DND-41 (cell line): ENCODE data around the gene SLC1A2.

Experiments used
- ATAC-seq: fragments of 200-7000 bp; cut with Tn5 transposase; 3 replicates; pipeline ENCODE4 v1.9.1; 2021; ENCODE audit warnings: low read depth; ENCODE audit not compliant: insufficient read depth
- DNase-seq: peaks from one replicate; pipeline ENCODE4 v3.0.0-alpha.2; 2020
- H2AFZ ChIP-seq: 2 replicates; pipeline ENCODE4 v1.6.0; 2012; ENCODE audit warnings: low read depth, low read length
- H3K27ac ChIP-seq: 2 replicates; pipeline ENCODE4 v1.5.1; 2012; ENCODE audit warnings: low read length, inconsistent platforms
- H3K27me3 ChIP-seq: fragments of 200-600 bp; sonication (generic); 2 replicates; pipeline ENCODE4 v1.6.0; 2012; ENCODE audit warnings: low read length, mild to moderate bottlenecking, inconsistent platforms; ENCODE audit not compliant: insufficient read depth, poor library complexity
- H3K36me3 ChIP-seq: 2 replicates; pipeline ENCODE4 v1.5.1; 2012; ENCODE audit warnings: low read length, inconsistent platforms; ENCODE audit not compliant: insufficient read depth
- H3K4me1 ChIP-seq: 2 replicates; pipeline ENCODE4 v1.5.1; 2012; ENCODE audit warnings: mild to moderate bottlenecking, low read length; ENCODE audit not compliant: insufficient read depth
- H3K4me2 ChIP-seq: 2 replicates; pipeline ENCODE4 v1.6.0; 2012; ENCODE audit warnings: mild to moderate bottlenecking, moderate library complexity, low read length, inconsistent platforms; ENCODE audit not compliant: insufficient read depth
- H3K4me3 ChIP-seq, 2 experiments: fragments of 200-600 bp in 1 of 2; shearing (Covaris generic) in 1 of 2; 2 replicates each; pipeline ENCODE4 v1.5.1; 2012 to 2016; ENCODE audit warnings: inconsistent platforms in 2 of 2, low read length in 2 of 2, mild to moderate bottlenecking in 2 of 2, low read depth in 1 of 2, moderate library complexity in 1 of 2
- H3K79me2 ChIP-seq: 2 replicates; pipeline ENCODE4 v1.6.0; 2012; ENCODE audit warnings: low read length, inconsistent platforms; ENCODE audit not compliant: insufficient read depth
- H3K9ac ChIP-seq: 2 replicates; pipeline ENCODE4 v1.6.0; 2012; ENCODE audit warnings: low read depth, mild to moderate bottlenecking, inconsistent platforms, low read length, moderate library complexity
- H3K9me3 ChIP-seq: 2 replicates; pipeline ENCODE4 v1.5.1; 2012; ENCODE audit warnings: low read length, moderate library complexity, mild to moderate bottlenecking, inconsistent platforms; ENCODE audit not compliant: insufficient read depth, severe bottlenecking
- H4K20me1 ChIP-seq: 2 replicates; pipeline ENCODE4 v1.6.0; 2012; ENCODE audit warnings: low read length; ENCODE audit not compliant: insufficient read depth
- EZH2 ChIP-seq: IDR thresholded peaks from 3 replicates; pipeline ENCODE4 v1.6.1; 2012; ENCODE audit warnings: borderline replicate concordance, low read depth, mild to moderate bottlenecking, moderate library complexity, low read length, inconsistent platforms; ENCODE audit not compliant: severe bottlenecking
- TF ChIP-seq, protein P1 (sequence below): IDR thresholded peaks from 2 replicates; pipeline ENCODE4 v1.5.1; 2012; ENCODE audit warnings: borderline replicate concordance, low read length, moderate library complexity, mild to moderate bottlenecking; ENCODE audit not compliant: poor library complexity, severe bottlenecking; ENCODE audit errors: extremely low read depth

Gene SLC1A2

DNA sequence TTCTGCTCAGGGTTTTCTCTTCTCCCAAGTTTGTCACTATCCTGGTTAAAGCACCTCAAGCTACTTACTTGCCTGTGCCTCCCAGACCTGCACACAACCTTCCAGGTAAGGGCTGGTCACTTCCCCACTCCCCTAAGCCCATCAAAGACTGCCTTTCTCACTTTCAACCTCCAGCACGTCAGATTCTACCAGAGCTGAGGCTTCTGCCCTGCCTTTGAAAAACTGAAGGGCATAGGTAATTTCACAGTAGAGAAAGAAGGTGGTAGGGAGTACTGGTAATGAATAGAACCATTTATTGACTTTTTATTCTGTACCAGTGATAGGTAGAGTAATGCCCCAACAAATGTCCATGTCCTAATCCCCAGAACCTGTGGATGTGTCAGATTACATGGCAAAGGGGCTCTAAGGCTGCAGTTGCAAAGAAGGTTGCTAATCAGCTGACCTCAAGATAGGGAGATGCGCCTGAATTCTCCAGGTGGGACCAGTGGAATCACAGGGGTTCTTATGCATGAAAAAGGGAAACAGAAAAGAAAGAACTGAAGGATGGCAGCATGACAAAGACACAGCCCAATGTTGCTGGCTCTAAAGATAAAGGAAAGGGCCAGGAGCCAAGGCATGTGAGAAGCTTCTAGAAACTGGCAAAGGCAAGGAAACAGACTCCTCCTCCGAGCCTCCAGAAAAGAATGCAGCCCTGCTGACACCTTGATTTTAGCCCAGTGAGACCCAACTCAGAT is 89.0 kb downstream of the SLC1A2 start:
- Histone ChIP-seq H3K9ac (no peak overlapping the region), H4K20me1 (no peaks in the 10 kb centered on the region), H3K36me3 (no peaks in the 10 kb centered on the region), H2AFZ (no peak overlapping the region), H3K27ac (no peak overlapping the region), H3K27me3 (peaks cover 3% of the 10 kb centered on the region), H3K79me2 (no peaks in the 10 kb centered on the region), H3K4me2 (no peak overlapping the region), H3K9me3 (no peaks in the 10 kb centered on the region), H3K4me3 (no peak overlapping the region), H3K4me1 (no peaks in the 10 kb centered on the region)
- DNase-seq: no peak
- no peak for ATAC-seq
- TF ChIP-seq, protein P1, sequence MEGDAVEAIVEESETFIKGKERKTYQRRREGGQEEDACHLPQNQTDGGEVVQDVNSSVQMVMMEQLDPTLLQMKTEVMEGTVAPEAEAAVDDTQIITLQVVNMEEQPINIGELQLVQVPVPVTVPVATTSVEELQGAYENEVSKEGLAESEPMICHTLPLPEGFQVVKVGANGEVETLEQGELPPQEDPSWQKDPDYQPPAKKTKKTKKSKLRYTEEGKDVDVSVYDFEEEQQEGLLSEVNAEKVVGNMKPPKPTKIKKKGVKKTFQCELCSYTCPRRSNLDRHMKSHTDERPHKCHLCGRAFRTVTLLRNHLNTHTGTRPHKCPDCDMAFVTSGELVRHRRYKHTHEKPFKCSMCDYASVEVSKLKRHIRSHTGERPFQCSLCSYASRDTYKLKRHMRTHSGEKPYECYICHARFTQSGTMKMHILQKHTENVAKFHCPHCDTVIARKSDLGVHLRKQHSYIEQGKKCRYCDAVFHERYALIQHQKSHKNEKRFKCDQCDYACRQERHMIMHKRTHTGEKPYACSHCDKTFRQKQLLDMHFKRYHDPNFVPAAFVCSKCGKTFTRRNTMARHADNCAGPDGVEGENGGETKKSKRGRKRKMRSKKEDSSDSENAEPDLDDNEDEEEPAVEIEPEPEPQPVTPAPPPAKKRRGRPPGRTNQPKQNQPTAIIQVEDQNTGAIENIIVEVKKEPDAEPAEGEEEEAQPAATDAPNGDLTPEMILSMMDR: no peak

DNA sequence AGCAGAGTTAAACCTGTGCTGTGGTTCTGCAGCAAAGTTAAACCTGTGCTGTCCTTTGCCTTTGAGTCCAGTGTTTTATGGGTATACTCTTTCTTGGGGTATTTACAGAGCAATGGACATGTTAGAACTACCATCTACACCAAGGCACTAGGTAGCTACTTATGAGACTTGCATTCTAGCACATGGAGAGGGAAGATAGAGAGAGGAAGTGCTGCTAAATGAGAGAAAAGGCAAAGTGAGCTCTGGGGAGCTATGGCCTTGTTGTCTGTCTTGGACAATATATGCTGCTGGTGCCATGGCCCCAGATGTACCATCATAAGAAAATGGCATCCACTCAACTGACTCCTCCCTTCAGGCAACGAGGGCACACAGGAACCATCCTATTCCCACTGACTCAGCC is 91.5 kb downstream of the SLC1A2 start:
- ATAC-seq (no peak), DNase-seq (no peak)
- H3K4me2 ChIP-seq: no peak overlapping the region
- H3K36me3 ChIP-seq: no peaks in the 10 kb centered on the region
- no peaks in the 10 kb centered on the region for H3K4me1 ChIP-seq
- TF ChIP-seq, protein P1: no peak
- TF ChIP-seq EZH2: no peak
- H3K79me2 ChIP-seq: no peaks in the 10 kb centered on the region
- H3K4me3 ChIP-seq: no peak overlapping the region
- H3K9me3 ChIP-seq: no peaks in the 10 kb centered on the region
- peaks cover 3% of the 10 kb centered on the region for H3K27me3 ChIP-seq
- no peaks in the 10 kb centered on the region for H4K20me1 ChIP-seq
- no peak overlapping the region for H3K27ac ChIP-seq
- no peak overlapping the region for H2AFZ ChIP-seq
- no peak overlapping the region for H3K9ac ChIP-seq

DNA sequence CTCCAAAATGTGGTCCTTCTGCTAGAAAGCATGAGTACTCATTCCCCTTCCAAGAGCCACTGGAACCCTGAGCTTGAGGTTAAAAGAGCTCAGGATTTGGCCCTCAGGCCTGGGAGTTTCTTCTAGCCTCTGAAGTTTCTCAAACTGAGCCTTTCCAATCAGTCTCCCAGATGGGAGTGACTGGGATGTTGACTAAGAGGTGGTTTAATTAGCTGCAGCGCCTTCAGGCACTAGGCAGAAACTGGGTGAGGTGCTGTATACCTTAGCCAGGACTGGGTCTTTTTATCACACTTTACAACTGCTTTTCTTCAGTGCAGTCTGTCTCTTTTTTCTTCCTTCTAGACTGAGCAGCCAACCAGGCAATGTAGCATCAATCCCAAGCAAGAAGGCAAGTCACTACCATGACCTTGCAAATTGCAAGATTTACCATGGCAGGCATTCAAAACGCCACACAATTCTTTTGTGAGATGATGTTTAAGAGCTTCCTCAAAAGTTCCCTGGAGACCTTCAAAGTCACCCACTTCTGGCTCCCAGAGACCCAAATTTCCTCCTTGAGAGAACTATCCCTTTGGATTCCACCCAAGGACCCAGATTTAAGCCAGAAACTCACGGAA is 93.0 kb downstream of the SLC1A2 start:
- Histone ChIP-seq H3K9me3 (no peaks in the 10 kb centered on the region), H2AFZ (no peak overlapping the region), H3K4me1 (no peaks in the 10 kb centered on the region), H3K27ac (no peak overlapping the region), H3K4me2 (no peak overlapping the region), H3K9ac (no peak overlapping the region), H3K36me3 (no peaks in the 10 kb centered on the region), H3K79me2 (no peaks in the 10 kb centered on the region), H4K20me1 (no peaks in the 10 kb centered on the region), H3K4me3 (no peak overlapping the region), H3K27me3 (no peaks in the 10 kb centered on the region)
- TF ChIP-seq, protein P1: no peak
- TF ChIP-seq EZH2: no peak
- DNase-seq (no peak), ATAC-seq (no peak)
